LNCaP clone FGC (cell line): ENCODE results near the gene TMEM62.

Experiments
- DNase-seq: peaks from one replicate; pipeline ENCODE4 v3.0.0-alpha.2; 2011; ENCODE audit warnings: low read depth
- H3K4me3 ChIP-seq: 2 replicates; pipeline ENCODE4 v1.5.1; 2011; ENCODE audit warnings: mild to moderate bottlenecking, low read depth, low read length, control low read depth
- CTCF ChIP-seq: IDR thresholded peaks from 2 replicates; pipeline ENCODE4 v1.5.1; 2012; ENCODE audit warnings: mild to moderate bottlenecking; ENCODE audit not compliant: control insufficient read depth, insufficient read depth; ENCODE audit errors: extremely low read depth

The TMEM62 gene

GRCh38 chr15:43213466-43213865 is 80.1 kb downstream of the TMEM62 start:
- no peak for DNase-seq
- TF ChIP-seq CTCF: no peak
- H3K4me3 ChIP-seq: no peak overlapping the region

GRCh38 chr15:43214169-43214568 is 80.8 kb downstream of the TMEM62 start:
- no peak for TF ChIP-seq CTCF
- H3K4me3 ChIP-seq: no peak overlapping the region
- DNase-seq: no peak

GRCh38 chr15:43214592-43215295 is 81.4 kb downstream of the TMEM62 start:
- no peak overlapping the region for H3K4me3 ChIP-seq
- no peak for DNase-seq
- TF ChIP-seq CTCF: no peak

GRCh38 chr15:43215961-43216360 is 82.6 kb downstream of the TMEM62 start:
- DNase-seq: no peak
- no peak overlapping the region for H3K4me3 ChIP-seq

GRCh38 chr15:43218908-43219706 is 85.7 kb downstream of the TMEM62 start:
- no peak for DNase-seq
- no peak overlapping the region for H3K4me3 ChIP-seq
- TF ChIP-seq CTCF: no peak

More at GRCh38 chr15:43215961-43216360, 82.6 kb downstream of the TMEM62 start:
- no peak for TF ChIP-seq CTCF

GRCh38 chr15:43219929-43220928 is 86.8 kb downstream of the TMEM62 start:
- DNase-seq: no peak
- H3K4me3 ChIP-seq: no peak overlapping the region
- no peak for TF ChIP-seq CTCF
